WTC11 (cell line): ENCODE results near the gene ZNF440. TPM values are rescaled to one million over a fixed set of nuclear protein-coding genes. Genes with fewer than 3 reads are reported as not detected.

Experiments
- ATAC-seq: fragments of 200-7000 bp; cut with Tn5 transposase; 2 replicates; pipeline ENCODE4 v1.10.0; 2021; ENCODE audit warnings: mild to moderate bottlenecking, moderate library complexity
- CTCF ChIA-PET: fragments of 300-600 bp; sonication (Branson Sonifier 250); formaldehyde crosslinking; loops from one replicate; lab custom pipeline; 2021; ENCODE audit warnings: antibody characterized with exemption; lab: Charles Lee
- POLR2A ChIA-PET: fragments of 350-600 bp; sonication (Branson Sonifier 250); formaldehyde crosslinking; loops from one replicate; lab custom pipeline; 2021; ENCODE audit warnings: antibody characterized with exemption; lab: Charles Lee
- DNase-seq: peaks from one replicate; pipeline ENCODE4 v3.0.0; 2021; ENCODE audit warnings: low spot score
- H3K27ac Mint-ChIP-seq: 2 replicates; pipeline ENCODE4 v1.8.0; 2021; ENCODE audit warnings: mixed read lengths
- H3K27me3 Mint-ChIP-seq: 2 replicates; pipeline ENCODE4 v1.8.0; 2021; ENCODE audit warnings: low read depth, mild to moderate bottlenecking, moderate library complexity, mixed read lengths
- H3K36me3 Mint-ChIP-seq: 2 replicates; pipeline ENCODE4 v1.8.0; 2021; ENCODE audit warnings: mixed read lengths
- H3K4me1 Mint-ChIP-seq: 2 replicates; pipeline ENCODE4 v1.8.0; 2022; ENCODE audit warnings: mixed read lengths
- H3K4me3 Mint-ChIP-seq: 2 replicates; pipeline ENCODE4 v1.8.0; 2021; ENCODE audit warnings: mild to moderate bottlenecking, moderate library complexity, mixed read lengths
- H3K9me3 Mint-ChIP-seq: 2 replicates; pipeline ENCODE4 v1.8.0; 2021; ENCODE audit warnings: mixed read lengths
- AFF4 ChIP-seq: sonication (generic); formaldehyde crosslinking; IDR thresholded peaks from 2 replicates; pipeline ENCODE4 v1.8.1; 2023; ENCODE audit warnings: mild to moderate bottlenecking, missing genetic modification reagents, borderline replicate concordance
- CBFB ChIP-seq: sonication (generic); formaldehyde crosslinking; IDR thresholded peaks from 2 replicates; pipeline ENCODE4 v1.8.1; 2022; ENCODE audit warnings: mild to moderate bottlenecking, low read depth, missing genetic modification reagents
- CTCF ChIP-seq: fragments of 200-600 bp; IDR thresholded peaks from 2 replicates; pipeline ENCODE4 v1.8.0; 2022; ENCODE audit warnings: antibody characterized with exemption
- ESRRA ChIP-seq: sonication (generic); formaldehyde crosslinking; IDR thresholded peaks from 2 replicates; pipeline ENCODE4 v1.8.1; 2022; ENCODE audit warnings: mild to moderate bottlenecking, missing genetic modification reagents, borderline replicate concordance
- ETV6 ChIP-seq: sonication (generic); formaldehyde crosslinking; IDR thresholded peaks from 2 replicates; pipeline ENCODE4 v1.8.1; 2022; ENCODE audit warnings: mild to moderate bottlenecking, missing genetic modification reagents
- FOXK1 ChIP-seq: sonication (generic); formaldehyde crosslinking; IDR thresholded peaks from 2 replicates; pipeline ENCODE4 v1.8.0; 2022; ENCODE audit warnings: mild to moderate bottlenecking, moderate library complexity, missing genetic modification reagents
- HMGA2 ChIP-seq: fragments of 250-450 bp; sonication (Bioruptor Pico); IDR thresholded peaks from 2 replicates; pipeline ENCODE4 v1.4.0; 2021; ENCODE audit warnings: mild to moderate bottlenecking, moderate library complexity
- NR1H2 ChIP-seq: sonication (generic); formaldehyde crosslinking; IDR thresholded peaks from 2 replicates; pipeline ENCODE4 v1.9.0; 2021; ENCODE audit warnings: mild to moderate bottlenecking, moderate library complexity, missing genetic modification reagents
- SOX15 ChIP-seq: fragments of 250-450 bp; sonication (Bioruptor Pico); IDR thresholded peaks from 2 replicates; pipeline ENCODE4 v1.9.0; 2021; ENCODE audit warnings: mild to moderate bottlenecking
- STAT6 ChIP-seq: sonication (generic); formaldehyde crosslinking; conservative IDR thresholded peaks from 2 replicates; pipeline ENCODE4 v1.8.1; 2023; ENCODE audit warnings: mild to moderate bottlenecking, low read depth, missing genetic modification reagents, moderate library complexity
- TP53 ChIP-seq: sonication (generic); formaldehyde crosslinking; IDR thresholded peaks from 2 replicates; pipeline ENCODE4 v1.8.1; 2023; ENCODE audit warnings: mild to moderate bottlenecking, missing genetic modification reagents
- ZNF138 ChIP-seq: sonication (generic); formaldehyde crosslinking; conservative IDR thresholded peaks from 2 replicates; pipeline ENCODE4 v1.8.1; 2022; ENCODE audit warnings: mild to moderate bottlenecking, moderate library complexity, missing genetic modification reagents
- ZNF263 ChIP-seq: sonication (generic); formaldehyde crosslinking; IDR thresholded peaks from 2 replicates; pipeline ENCODE4 v1.8.1; 2022; ENCODE audit warnings: low read depth, mild to moderate bottlenecking, moderate library complexity, missing genetic modification reagents
- ZNF416 ChIP-seq: fragments of 250-450 bp; sonication (Bioruptor Pico); IDR thresholded peaks from 2 replicates; pipeline ENCODE4 v1.9.0; 2021; ENCODE audit warnings: mild to moderate bottlenecking, inconsistent platforms
- ZNF671 ChIP-seq: fragments of 250-450 bp; sonication (Bioruptor Pico); IDR thresholded peaks from 2 replicates; pipeline ENCODE4 v1.8.0; 2021; ENCODE audit warnings: mild to moderate bottlenecking
- total RNA-seq: library from RNA; stranded (reverse); gene quantifications from 3 replicates; pipeline ENCODE4 v1.2.3, GENCODE V29; 2021
- TF ChIP-seq, protein P1 (sequence below): sonication (generic); formaldehyde crosslinking; IDR thresholded peaks from 2 replicates; pipeline ENCODE4 v1.8.0; 2022; ENCODE audit warnings: missing genetic modification reagents

Gene ZNF440
- total RNA-seq, 1 experiment from 2014 or later = 16.4 TPM

DNA sequence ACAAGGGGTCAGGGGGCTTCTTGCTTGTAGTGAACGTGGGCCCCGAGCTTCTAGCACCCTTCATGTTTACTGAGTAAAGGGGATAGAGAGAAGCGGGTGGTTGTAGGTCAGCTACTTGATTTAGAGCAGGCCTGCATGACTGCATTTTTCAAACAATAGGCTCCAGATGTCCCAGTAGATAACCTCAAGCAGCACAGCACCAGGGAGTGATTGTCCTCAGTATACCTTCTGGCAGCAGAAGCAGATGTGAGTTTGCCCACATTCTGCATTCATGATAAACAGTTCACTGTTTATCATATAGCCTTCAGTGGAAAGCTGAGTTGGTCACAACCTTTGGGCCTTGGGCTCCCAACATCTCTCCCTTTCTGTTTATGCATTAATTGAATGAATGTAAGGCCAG is 39.3 kb downstream of the ZNF440 start:
- TF ChIP-seq TP53 (CRISPR knock-in tag) (no peak), ETV6 (no peak), STAT6 (no peak), NR1H2 (no peak), FOXK1 (no peak), AFF4 (CRISPR knock-in tag) (no peak), ZNF263 (CRISPR knock-in tag) (no peak), ZNF138 (CRISPR knock-in tag) (no peak), ZNF416 (CRISPR knock-in tag) (no peak), CBFB (no peak), CTCF (no peak), ESRRA (CRISPR knock-in tag) (no peak), SOX15 (no peak), ZNF671 (CRISPR knock-in tag) (no peak), HMGA2 (CRISPR knock-in tag) (no peak)
- TF ChIP-seq, protein P1, sequence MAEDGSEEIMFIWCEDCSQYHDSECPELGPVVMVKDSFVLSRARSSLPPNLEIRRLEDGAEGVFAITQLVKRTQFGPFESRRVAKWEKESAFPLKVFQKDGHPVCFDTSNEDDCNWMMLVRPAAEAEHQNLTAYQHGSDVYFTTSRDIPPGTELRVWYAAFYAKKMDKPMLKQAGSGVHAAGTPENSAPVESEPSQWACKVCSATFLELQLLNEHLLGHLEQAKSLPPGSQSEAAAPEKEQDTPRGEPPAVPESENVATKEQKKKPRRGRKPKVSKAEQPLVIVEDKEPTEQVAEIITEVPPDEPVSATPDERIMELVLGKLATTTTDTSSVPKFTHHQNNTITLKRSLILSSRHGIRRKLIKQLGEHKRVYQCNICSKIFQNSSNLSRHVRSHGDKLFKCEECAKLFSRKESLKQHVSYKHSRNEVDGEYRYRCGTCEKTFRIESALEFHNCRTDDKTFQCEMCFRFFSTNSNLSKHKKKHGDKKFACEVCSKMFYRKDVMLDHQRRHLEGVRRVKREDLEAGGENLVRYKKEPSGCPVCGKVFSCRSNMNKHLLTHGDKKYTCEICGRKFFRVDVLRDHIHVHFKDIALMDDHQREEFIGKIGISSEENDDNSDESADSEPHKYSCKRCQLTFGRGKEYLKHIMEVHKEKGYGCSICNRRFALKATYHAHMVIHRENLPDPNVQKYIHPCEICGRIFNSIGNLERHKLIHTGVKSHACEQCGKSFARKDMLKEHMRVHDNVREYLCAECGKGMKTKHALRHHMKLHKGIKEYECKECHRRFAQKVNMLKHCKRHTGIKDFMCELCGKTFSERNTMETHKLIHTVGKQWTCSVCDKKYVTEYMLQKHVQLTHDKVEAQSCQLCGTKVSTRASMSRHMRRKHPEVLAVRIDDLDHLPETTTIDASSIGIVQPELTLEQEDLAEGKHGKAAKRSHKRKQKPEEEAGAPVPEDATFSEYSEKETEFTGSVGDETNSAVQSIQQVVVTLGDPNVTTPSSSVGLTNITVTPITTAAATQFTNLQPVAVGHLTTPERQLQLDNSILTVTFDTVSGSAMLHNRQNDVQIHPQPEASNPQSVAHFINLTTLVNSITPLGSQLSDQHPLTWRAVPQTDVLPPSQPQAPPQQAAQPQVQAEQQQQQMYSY (CRISPR knock-in tag) = no peak
- H3K27me3 Mint-ChIP-seq = peaks cover 15% of the 10 kb centered on the region

More for the DNA sequence above, 39.3 kb downstream of the ZNF440 start:
- Mint-ChIP-seq H3K4me3 (no peak overlapping the region), H3K9me3 (peaks cover 30% of the 10 kb centered on the region), H3K4me1 (peaks cover 10% of the 10 kb centered on the region), H3K36me3 (peaks cover 31% of the 10 kb centered on the region), H3K27ac (no peak overlapping the region)
- DNase-seq = no peak
- ChIA-PET CTCF (no interaction called here), POLR2A (no interaction called here)
- no peak for ATAC-seq
